Measurements from ENCODE around the gene SIGLEC11. TPM values are rescaled to one million over a fixed set of nuclear protein-coding genes. Genes with fewer than 3 reads are reported as not detected.

SIGLEC11 gene
- total RNA-seq, 1 experiment from 2014 or later: not detected

- H3K9me3 ChIP-seq: no peaks in the 10 kb centered on the region
- no peaks in the 10 kb centered on the region for H3K4me1 ChIP-seq
- no peak for DNase-seq
- Mint-ChIP-seq H3K36me3 (ENCODE audit: insufficient read depth, unreplicated experiment) (peaks cover 31% of the 10 kb centered on the region), H3K9me3 (ENCODE audit: unreplicated experiment) (no peaks in the 10 kb centered on the region), H3K27me3 (ENCODE audit: insufficient read depth, unreplicated experiment) (no peaks in the 10 kb centered on the region), H3K4me1 (ENCODE audit: low read depth, unreplicated experiment) (no peaks in the 10 kb centered on the region), H3K27ac (ENCODE audit: unreplicated experiment) (no peak overlapping the region), H3K4me3 (ENCODE audit: unreplicated experiment) (no peak overlapping the region)
- ChIA-PET CTCF (interaction anchor here (1.0 kb wide), 1 partner anchor 25 kb away, joined by 4 read pairs; the partner anchor contains the start of gene ZNF473), POLR2A (no interaction called here)
- no peaks in the 10 kb centered on the region for H3K27me3 ChIP-seq (replicated peaks; ENCODE audit: control insufficient read depth, insufficient read depth, low read length)
- peaks cover 2% of the 10 kb centered on the region; the same call in 1 of the 2 replicates for H3K36me3 ChIP-seq (ENCODE audit: control insufficient read depth, insufficient read depth, low read length)
- intact Hi-C loops (cut with micrococcal nuclease; ENCODE audit: unreplicated experiment): no loop called here
- TF ChIP-seq CTCF (IDR thresholded peaks at IDR 0.05; ENCODE audit: insufficient read depth in 1 of 2, low read depth in 1 of 2, low read length in 1 of 2, severe bottlenecking in 1 of 2, unreplicated experiment in 1 of 2): no peak
- no peak overlapping the region for H3K4me3 ChIP-seq (ENCODE audit: low read depth, low read length)
- no TSS peak for BruUV-seq (replicated peaks)
Observed at GRCh38 chr19:50000841-50001557, 40.0 kb upstream of the SIGLEC11 start.

GRCh38 chr19:50000038-50000840 lies 39.3 kb upstream of the SIGLEC11 start:
- H3K27me3 ChIP-seq (replicated peaks; ENCODE audit: control insufficient read depth, insufficient read depth, low read length): no peaks in the 10 kb centered on the region
- Mint-ChIP-seq H3K36me3 (ENCODE audit: insufficient read depth, unreplicated experiment) (peaks cover 25% of the 10 kb centered on the region), H3K4me1 (ENCODE audit: low read depth, unreplicated experiment) (no peaks in the 10 kb centered on the region), H3K4me3 (ENCODE audit: unreplicated experiment) (no peak overlapping the region), H3K27ac (ENCODE audit: unreplicated experiment) (no peak overlapping the region), H3K9me3 (ENCODE audit: unreplicated experiment) (no peaks in the 10 kb centered on the region), H3K27me3 (ENCODE audit: insufficient read depth, unreplicated experiment) (no peaks in the 10 kb centered on the region)
- no peak for DNase-seq
- H3K9me3 ChIP-seq: no peaks in the 10 kb centered on the region
- ChIA-PET CTCF (interaction anchor here (1.0 kb wide), 1 partner anchor 25 kb away, joined by 4 read pairs; the partner anchor contains the start of gene ZNF473), POLR2A (no interaction called here)
- TF ChIP-seq CTCF (IDR thresholded peaks at IDR 0.05; ENCODE audit: insufficient read depth in 1 of 2, low read depth in 1 of 2, low read length in 1 of 2, severe bottlenecking in 1 of 2, unreplicated experiment in 1 of 2): no peak
- intact Hi-C loops (cut with micrococcal nuclease; ENCODE audit: unreplicated experiment): no loop called here
- BruUV-seq (replicated peaks): no TSS peak
- H3K4me3 ChIP-seq (ENCODE audit: low read depth, low read length): no peak overlapping the region
- H3K4me1 ChIP-seq: no peaks in the 10 kb centered on the region
- peaks cover 2% of the 10 kb centered on the region; the same call in 1 of the 2 replicates for H3K36me3 ChIP-seq (ENCODE audit: control insufficient read depth, insufficient read depth, low read length)

- Mint-ChIP-seq H3K36me3 (ENCODE audit: insufficient read depth, unreplicated experiment) (peaks cover 27% of the 10 kb centered on the region), H3K4me3 (ENCODE audit: unreplicated experiment) (no peak overlapping the region), H3K27me3 (ENCODE audit: insufficient read depth, unreplicated experiment) (no peaks in the 10 kb centered on the region), H3K27ac (ENCODE audit: unreplicated experiment) (no peak overlapping the region), H3K9me3 (ENCODE audit: unreplicated experiment) (no peaks in the 10 kb centered on the region), H3K4me1 (ENCODE audit: low read depth, unreplicated experiment) (no peaks in the 10 kb centered on the region)
- peaks cover 2% of the 10 kb centered on the region; the same call in 1 of the 2 replicates for H3K36me3 ChIP-seq (ENCODE audit: control insufficient read depth, insufficient read depth, low read length)
- TF ChIP-seq CTCF (IDR thresholded peaks at IDR 0.05; ENCODE audit: insufficient read depth in 1 of 2, low read depth in 1 of 2, low read length in 1 of 2, severe bottlenecking in 1 of 2, unreplicated experiment in 1 of 2): no peak
- H3K27me3 ChIP-seq (replicated peaks; ENCODE audit: control insufficient read depth, insufficient read depth, low read length): no peaks in the 10 kb centered on the region
- no peak for DNase-seq
- H3K9me3 ChIP-seq: no peaks in the 10 kb centered on the region
- CTCF ChIA-PET: no interaction called here
- no peak overlapping the region for H3K4me3 ChIP-seq (ENCODE audit: low read depth, low read length)
- intact Hi-C loops (cut with micrococcal nuclease; ENCODE audit: unreplicated experiment): no loop called here
- no peaks in the 10 kb centered on the region for H3K4me1 ChIP-seq
- POLR2A ChIA-PET: no interaction called here
- no TSS peak for BruUV-seq (replicated peaks)
Observed at GRCh38 chr19:49999371-50000010, 38.5 kb upstream of the SIGLEC11 start.
